Raji (cell line): ENCODE measurements around the gene ZNF678.

Source experiments
- POLR2A ChIP-seq: IDR thresholded peaks from 2 replicates; pipeline ENCODE4 v1.6.1; 2011; ENCODE audit warnings: low read depth, low read length, control low read depth; ENCODE audit not compliant: insufficient read depth

The ZNF678 gene

GRCh38 chr1:227563324-227564201, at the start of gene ZNF678:
Gene ZNF678, plus strand, starts transcription at chr1:227563556. Its CDS starts 87,436 bp downstream, at chr1:227650992.
- peak; percentile 69 for TF ChIP-seq POLR2A

- no peak for TF ChIP-seq POLR2A
These were observed 44.5 kb upstream of the ZNF678 start for GRCh38 chr1:227518876-227519275.

GRCh38 chr1:227521782-227522181, 41.6 kb upstream of the ZNF678 start:
- TF ChIP-seq POLR2A: no peak

- TF ChIP-seq POLR2A: no peak
These were observed 36.8 kb upstream of the ZNF678 start for GRCh38 chr1:227526524-227526923.

- TF ChIP-seq POLR2A: no peak
These were observed 31.2 kb upstream of the ZNF678 start for GRCh38 chr1:227532019-227532619.

GRCh38 chr1:227540170-227541098, 22.9 kb upstream of the ZNF678 start:
- no peak for TF ChIP-seq POLR2A

- TF ChIP-seq POLR2A: no peak
These were observed 22.2 kb upstream of the ZNF678 start for GRCh38 chr1:227541129-227541528.

- TF ChIP-seq POLR2A: no peak
These were observed 21.6 kb upstream of the ZNF678 start for GRCh38 chr1:227541796-227542152.

- peak; percentile 39; the same call in 1 of the 2 replicates for TF ChIP-seq POLR2A
These were observed 20.9 kb upstream of the ZNF678 start for GRCh38 chr1:227542153-227543120.

- no peak for TF ChIP-seq POLR2A
These were observed 19.9 kb upstream of the ZNF678 start for GRCh38 chr1:227543283-227544066.

GRCh38 chr1:227544067-227545050, 19.0 kb upstream of the ZNF678 start:
- no peak for TF ChIP-seq POLR2A

GRCh38 chr1:227545361-227545760, 18.0 kb upstream of the ZNF678 start:
- TF ChIP-seq POLR2A: no peak
